Neural cell (in vitro differentiated cells): ENCODE data around the gene NPHP4. TPM values are rescaled to one million over a fixed set of nuclear protein-coding genes. Genes with fewer than 3 reads are reported as not detected.

Experiments
- H2AFZ ChIP-seq: fragments of 200-600, 300-800 bp; sonication (generic), shearing (Covaris generic); 2 replicates; pipeline ENCODE4 v1.6.0; 2014; ENCODE audit warnings: low read depth, mild to moderate bottlenecking, antibody characterized with exemption, low read length, moderate library complexity
- H3F3A ChIP-seq: fragments of 200-600 bp; shearing (Covaris generic); 2 replicates; pipeline ENCODE4 v1.6.1; 2016; ENCODE audit warnings: mild to moderate bottlenecking, moderate library complexity, mixed read lengths, antibody characterized with exemption, low read length; ENCODE audit not compliant: insufficient read depth, poor library complexity, severe bottlenecking
- H3K27ac ChIP-seq: fragments of 200-600, 300-800 bp; sonication (generic), shearing (Covaris generic); 2 replicates; pipeline ENCODE4 v1.5.1; 2014; ENCODE audit warnings: mild to moderate bottlenecking, low read length, moderate library complexity
- H3K27me3 ChIP-seq: fragments of 300-800, 200-600 bp; sonication (generic), shearing (Covaris generic); 2 replicates; pipeline ENCODE4 v1.6.0; 2014; ENCODE audit warnings: mild to moderate bottlenecking, low read depth, low read length, moderate library complexity; ENCODE audit not compliant: insufficient read depth
- H3K36me3 ChIP-seq: fragments of 300-800, 200-600 bp; sonication (generic), shearing (Covaris generic); 2 replicates; pipeline ENCODE4 v1.5.1; 2014; ENCODE audit warnings: mild to moderate bottlenecking, antibody characterized with exemption, low read length, moderate library complexity; ENCODE audit not compliant: insufficient read depth
- H3K4me2 ChIP-seq: fragments of 300-800, 200-600 bp; sonication (generic), shearing (Covaris generic); 2 replicates; pipeline ENCODE4 v1.6.0; 2014; ENCODE audit warnings: mild to moderate bottlenecking, low read length
- H3K4me3 ChIP-seq: fragments of 300-800, 200-600 bp; sonication (generic), shearing (Covaris generic); 2 replicates; pipeline ENCODE4 v1.5.1; 2014; ENCODE audit warnings: mild to moderate bottlenecking, low read length, moderate library complexity
- H3K79me2 ChIP-seq: fragments of 200-600 bp; shearing (Covaris generic); replicated peaks from 2 replicates; pipeline ENCODE4 v1.6.0; 2014; ENCODE audit warnings: mild to moderate bottlenecking, low read length, moderate library complexity; ENCODE audit not compliant: insufficient read depth
- H3K9ac ChIP-seq: fragments of 300-800, 200-600 bp; sonication (generic), shearing (Covaris generic); 2 replicates; pipeline ENCODE4 v1.6.1; 2016; ENCODE audit warnings: mild to moderate bottlenecking, low read length, mixed read lengths
- H3K9me2 ChIP-seq: fragments of 200-600 bp; shearing (Covaris generic); 2 replicates; pipeline ENCODE4 v1.6.1; 2016; ENCODE audit warnings: mild to moderate bottlenecking, low read length, mixed read lengths; ENCODE audit not compliant: insufficient read depth
- H3K9me3 ChIP-seq: fragments of 200-600, 300-800 bp; sonication (generic), shearing (Covaris generic); 2 replicates; pipeline ENCODE4 v1.6.1; 2016; ENCODE audit warnings: mild to moderate bottlenecking, mixed run types, low read length, moderate library complexity, mixed read lengths
- H4K20me1 ChIP-seq: fragments of 200-600 bp; shearing (Covaris generic); 2 replicates; pipeline ENCODE4 v1.6.1; 2016; ENCODE audit warnings: mild to moderate bottlenecking, mixed run types; ENCODE audit not compliant: insufficient read depth
- EP300 ChIP-seq: fragments of 450-650 bp; conservative IDR thresholded peaks from 2 replicates; pipeline ENCODE4 v1.6.1; 2014; ENCODE audit warnings: antibody characterized with exemption, mild to moderate bottlenecking, moderate library complexity; ENCODE audit not compliant: poor library complexity, severe bottlenecking
- EZH2 ChIP-seq: fragments of 200-600, 300-800 bp; shearing (Covaris generic), sonication (generic); IDR thresholded peaks from 2 replicates; pipeline ENCODE4 v1.6.1; 2014; ENCODE audit warnings: antibody characterized with exemption, low read length, borderline replicate concordance, mild to moderate bottlenecking; ENCODE audit not compliant: insufficient read depth, poor library complexity, severe bottlenecking
- MXI1 ChIP-seq: fragments of 450-650 bp; conservative IDR thresholded peaks from 2 replicates; pipeline ENCODE4 v1.6.1; 2014; ENCODE audit warnings: antibody characterized with exemption, mild to moderate bottlenecking; ENCODE audit not compliant: poor library complexity, severe bottlenecking
- POLR2AphosphoS5 ChIP-seq: IDR thresholded peaks from 2 replicates; pipeline ENCODE4 v1.6.1; 2012
- RAD21 ChIP-seq: fragments of 450-650 bp; conservative IDR thresholded peaks from 2 replicates; pipeline ENCODE4 v1.6.1; 2014; ENCODE audit warnings: antibody characterized with exemption, mild to moderate bottlenecking, moderate library complexity
- SMC3 ChIP-seq: fragments of 450-650 bp; conservative IDR thresholded peaks from 2 replicates; pipeline ENCODE4 v1.6.1; 2014; ENCODE audit warnings: antibody characterized with exemption, mild to moderate bottlenecking, moderate library complexity; ENCODE audit not compliant: poor library complexity
- TAF1 ChIP-seq: IDR thresholded peaks from 2 replicates; pipeline ENCODE4 v1.6.1; 2012; ENCODE audit warnings: low read depth
- polyA plus RNA-seq: library from polyadenylated mRNA; depleted of rRNA; stranded (reverse); fragments of >200 nt; gene quantifications from 2 replicates; pipeline ENCODE4 v1.2.3, GENCODE V29; 2014
- TF ChIP-seq, protein P1 (sequence below): IDR thresholded peaks from 2 replicates; pipeline ENCODE4 v1.6.1; 2012; ENCODE audit warnings: borderline replicate concordance
- TF ChIP-seq, protein P2 (sequence below): fragments of 450-650 bp; IDR thresholded peaks from 2 replicates; pipeline ENCODE4 v1.5.1; 2014; ENCODE audit warnings: antibody characterized with exemption, mild to moderate bottlenecking, moderate library complexity; ENCODE audit not compliant: poor library complexity, severe bottlenecking

Gene NPHP4
- polyA plus RNA-seq, 1 donor from 2014 or later = 17.1 TPM

DNA sequence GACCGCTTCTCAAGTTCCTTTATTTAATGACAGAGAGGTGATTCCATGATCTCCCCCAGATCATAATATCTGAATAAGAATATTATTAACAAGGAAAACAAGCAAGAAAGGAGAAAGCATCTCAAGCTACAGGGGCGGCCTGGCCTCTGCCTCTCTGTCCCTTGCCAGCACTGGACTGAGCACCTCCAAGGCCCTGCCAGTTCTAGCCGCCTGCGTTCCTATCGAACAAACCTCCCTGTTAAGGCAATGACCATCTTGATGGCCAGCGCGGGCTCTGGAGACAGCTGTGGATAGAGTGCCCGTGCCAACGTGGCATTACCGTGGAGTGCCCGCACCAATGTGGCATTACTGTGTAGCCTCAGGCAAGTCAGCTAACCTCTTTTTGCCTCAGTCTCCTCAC is 84.8 kb downstream of the NPHP4 start:
- Histone ChIP-seq H3K9ac (no peak overlapping the region), H3K27me3 (no peaks in the 10 kb centered on the region), H3K9me2 (no peaks in the 10 kb centered on the region), H3K4me2 (no peak overlapping the region), H4K20me1 (no peaks in the 10 kb centered on the region), H3K9me3 (no peaks in the 10 kb centered on the region), H2AFZ (no peak overlapping the region), H3F3A (no peaks in the 10 kb centered on the region), H3K79me2 (no peaks in the 10 kb centered on the region), H3K4me3 (no peak overlapping the region), H3K27ac (no peak overlapping the region), H3K36me3 (no peaks in the 10 kb centered on the region)
- no peak for TF ChIP-seq MXI1
- no peak for TF ChIP-seq EP300
- TF ChIP-seq TAF1 = no peak
- no peak for TF ChIP-seq POLR2AphosphoS5
- TF ChIP-seq, protein P1, sequence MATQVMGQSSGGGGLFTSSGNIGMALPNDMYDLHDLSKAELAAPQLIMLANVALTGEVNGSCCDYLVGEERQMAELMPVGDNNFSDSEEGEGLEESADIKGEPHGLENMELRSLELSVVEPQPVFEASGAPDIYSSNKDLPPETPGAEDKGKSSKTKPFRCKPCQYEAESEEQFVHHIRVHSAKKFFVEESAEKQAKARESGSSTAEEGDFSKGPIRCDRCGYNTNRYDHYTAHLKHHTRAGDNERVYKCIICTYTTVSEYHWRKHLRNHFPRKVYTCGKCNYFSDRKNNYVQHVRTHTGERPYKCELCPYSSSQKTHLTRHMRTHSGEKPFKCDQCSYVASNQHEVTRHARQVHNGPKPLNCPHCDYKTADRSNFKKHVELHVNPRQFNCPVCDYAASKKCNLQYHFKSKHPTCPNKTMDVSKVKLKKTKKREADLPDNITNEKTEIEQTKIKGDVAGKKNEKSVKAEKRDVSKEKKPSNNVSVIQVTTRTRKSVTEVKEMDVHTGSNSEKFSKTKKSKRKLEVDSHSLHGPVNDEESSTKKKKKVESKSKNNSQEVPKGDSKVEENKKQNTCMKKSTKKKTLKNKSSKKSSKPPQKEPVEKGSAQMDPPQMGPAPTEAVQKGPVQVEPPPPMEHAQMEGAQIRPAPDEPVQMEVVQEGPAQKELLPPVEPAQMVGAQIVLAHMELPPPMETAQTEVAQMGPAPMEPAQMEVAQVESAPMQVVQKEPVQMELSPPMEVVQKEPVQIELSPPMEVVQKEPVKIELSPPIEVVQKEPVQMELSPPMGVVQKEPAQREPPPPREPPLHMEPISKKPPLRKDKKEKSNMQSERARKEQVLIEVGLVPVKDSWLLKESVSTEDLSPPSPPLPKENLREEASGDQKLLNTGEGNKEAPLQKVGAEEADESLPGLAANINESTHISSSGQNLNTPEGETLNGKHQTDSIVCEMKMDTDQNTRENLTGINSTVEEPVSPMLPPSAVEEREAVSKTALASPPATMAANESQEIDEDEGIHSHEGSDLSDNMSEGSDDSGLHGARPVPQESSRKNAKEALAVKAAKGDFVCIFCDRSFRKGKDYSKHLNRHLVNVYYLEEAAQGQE = no peak
- no peak for TF ChIP-seq EZH2
- TF ChIP-seq RAD21 = no peak
- TF ChIP-seq, protein P2, sequence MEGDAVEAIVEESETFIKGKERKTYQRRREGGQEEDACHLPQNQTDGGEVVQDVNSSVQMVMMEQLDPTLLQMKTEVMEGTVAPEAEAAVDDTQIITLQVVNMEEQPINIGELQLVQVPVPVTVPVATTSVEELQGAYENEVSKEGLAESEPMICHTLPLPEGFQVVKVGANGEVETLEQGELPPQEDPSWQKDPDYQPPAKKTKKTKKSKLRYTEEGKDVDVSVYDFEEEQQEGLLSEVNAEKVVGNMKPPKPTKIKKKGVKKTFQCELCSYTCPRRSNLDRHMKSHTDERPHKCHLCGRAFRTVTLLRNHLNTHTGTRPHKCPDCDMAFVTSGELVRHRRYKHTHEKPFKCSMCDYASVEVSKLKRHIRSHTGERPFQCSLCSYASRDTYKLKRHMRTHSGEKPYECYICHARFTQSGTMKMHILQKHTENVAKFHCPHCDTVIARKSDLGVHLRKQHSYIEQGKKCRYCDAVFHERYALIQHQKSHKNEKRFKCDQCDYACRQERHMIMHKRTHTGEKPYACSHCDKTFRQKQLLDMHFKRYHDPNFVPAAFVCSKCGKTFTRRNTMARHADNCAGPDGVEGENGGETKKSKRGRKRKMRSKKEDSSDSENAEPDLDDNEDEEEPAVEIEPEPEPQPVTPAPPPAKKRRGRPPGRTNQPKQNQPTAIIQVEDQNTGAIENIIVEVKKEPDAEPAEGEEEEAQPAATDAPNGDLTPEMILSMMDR = no peak
- TF ChIP-seq SMC3 = no peak

DNA sequence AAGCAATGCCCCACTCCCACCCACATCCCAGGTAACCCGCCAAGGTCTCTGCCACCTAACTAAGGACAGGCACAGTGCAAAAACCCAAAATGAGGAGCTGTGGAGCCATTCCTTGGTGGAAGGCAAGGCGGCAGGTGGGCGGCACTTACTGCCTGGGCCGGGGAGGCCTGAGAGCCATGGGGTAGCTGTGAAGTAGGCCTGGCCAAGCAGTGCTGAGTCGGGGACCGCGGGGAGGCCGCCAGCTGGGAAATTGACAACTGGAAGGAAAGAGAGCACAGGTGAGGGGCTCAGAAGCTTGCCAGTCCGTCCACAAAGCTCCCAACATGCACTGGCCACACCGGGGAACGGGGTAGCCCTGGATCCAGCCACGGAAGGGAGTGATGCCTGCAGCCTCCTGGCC is 85.3 kb downstream of the NPHP4 start:
- H3K36me3 ChIP-seq = no peaks in the 10 kb centered on the region
- no peaks in the 10 kb centered on the region for H4K20me1 ChIP-seq
- no peaks in the 10 kb centered on the region for H3K27me3 ChIP-seq
- no peaks in the 10 kb centered on the region for H3K9me2 ChIP-seq
- H3K4me2 ChIP-seq = no peak overlapping the region
- H2AFZ ChIP-seq = no peak overlapping the region
- H3K9ac ChIP-seq = no peak overlapping the region
- H3K4me3 ChIP-seq = no peak overlapping the region
- no peaks in the 10 kb centered on the region for H3K9me3 ChIP-seq
- TF ChIP-seq EP300 = no peak
- TF ChIP-seq EZH2 = no peak
- TF ChIP-seq, protein P1 = no peak
- no peak for TF ChIP-seq TAF1
- TF ChIP-seq SMC3 = no peak
- no peak for TF ChIP-seq RAD21
- TF ChIP-seq, protein P2 = no peak
- TF ChIP-seq POLR2AphosphoS5 = no peak
- TF ChIP-seq MXI1 = no peak
- H3F3A ChIP-seq = no peaks in the 10 kb centered on the region
- no peaks in the 10 kb centered on the region for H3K79me2 ChIP-seq
- H3K27ac ChIP-seq = no peak overlapping the region
